PC-3 (cell line): ENCODE measurements around the gene OLFML2A. TPM values are rescaled to one million over a fixed set of nuclear protein-coding genes. Genes with fewer than 3 reads are reported as not detected.
A peak's percentile ranks its signal among the peaks of the same experiment; 100 is the strongest.

Experiments
- ATAC-seq: fragments of 200-7000 bp; cut with Tn5 transposase; 2 replicates; pipeline ENCODE4 v1.9.1; 2020; ENCODE audit warnings: mild to moderate bottlenecking, moderate library complexity
- BruUV-seq: library from RNA; stranded (reverse); fragments of 400-500 nt; replicated peaks from 2 replicates; lab custom pipeline; 2021; lab: Mats Ljungman, UMichigan
- CTCF ChIA-PET: fragments of 300-600 bp; sonication (Branson Sonifier 250); formaldehyde crosslinking; loops from one replicate; lab custom pipeline; 2022; ENCODE audit warnings: antibody characterized with exemption; lab: Charles Lee
- POLR2A ChIA-PET: fragments of 300-600 bp; sonication (Branson Sonifier 250); formaldehyde crosslinking; loops from one replicate; lab custom pipeline; 2022; ENCODE audit warnings: antibody characterized with exemption; ENCODE audit not compliant: unreplicated experiment; lab: Charles Lee
- DNase-seq: peaks from one replicate; pipeline ENCODE4 v3.0.0-alpha.2; 2015
- H2AFZ ChIP-seq: fragments of 300-600 bp; sonication (generic); 2 replicates; pipeline ENCODE4 v1.6.0; 2016; ENCODE audit warnings: antibody characterized with exemption, low read length
- H3F3A ChIP-seq: fragments of 300-600 bp; sonication (generic); one replicate; pipeline ENCODE4 v1.6.0; 2017; ENCODE audit warnings: antibody characterized with exemption, low read length, control low read depth, mild to moderate bottlenecking; ENCODE audit not compliant: unreplicated experiment
- H3K27ac ChIP-seq: fragments of 300-600 bp; sonication (generic); 2 replicates; pipeline ENCODE4 v1.5.1; 2016; ENCODE audit warnings: mild to moderate bottlenecking, low read length
- H3K27me3 ChIP-seq: fragments of 300-600 bp; sonication (generic); 2 replicates; pipeline ENCODE4 v1.6.1; 2016; ENCODE audit warnings: low read length, mixed read lengths
- H3K36me3 ChIP-seq: fragments of 300-600 bp; sonication (generic); 2 replicates; pipeline ENCODE4 v1.6.1; 2016; ENCODE audit warnings: low read depth, mixed run types, low read length, mixed read lengths
- H3K4me1 ChIP-seq: fragments of 300-600 bp; sonication (generic); 2 replicates; pipeline ENCODE4 v1.5.1; 2016; ENCODE audit warnings: low read length; ENCODE audit not compliant: insufficient read depth
- H3K4me2 ChIP-seq: fragments of 300-600 bp; sonication (generic); 2 replicates; pipeline ENCODE4 v1.6.0; 2016; ENCODE audit warnings: low read length
- H3K4me3 ChIP-seq: fragments of 300-600 bp; sonication (generic); 2 replicates; pipeline ENCODE4 v1.5.1; 2016; ENCODE audit warnings: mild to moderate bottlenecking, low read length, mixed read lengths
- H3K79me2 ChIP-seq: fragments of 300-600 bp; sonication (generic); 2 replicates; pipeline ENCODE4 v1.6.1; 2017; ENCODE audit warnings: low read length, mixed read lengths
- H3K9ac ChIP-seq: fragments of 300-600 bp; sonication (generic); 2 replicates; pipeline ENCODE4 v1.6.0; 2016; ENCODE audit warnings: mild to moderate bottlenecking, low read length
- H3K9me2 ChIP-seq: fragments of 300-600 bp; sonication (generic); replicated peaks from 2 replicates; pipeline ENCODE4 v1.6.1; 2016; ENCODE audit warnings: mixed run types, low read length, mixed read lengths
- H3K9me3 ChIP-seq: fragments of 300-600 bp; sonication (generic); 2 replicates; pipeline ENCODE4 v1.6.1; 2016; ENCODE audit warnings: low read length, mixed read lengths
- H4K20me1 ChIP-seq: fragments of 300-600 bp; sonication (generic); 2 replicates; pipeline ENCODE4 v1.6.1; 2016; ENCODE audit warnings: low read length, mixed read lengths
- EZH2 ChIP-seq: fragments of 300-600 bp; sonication (generic); IDR thresholded peaks from one replicate; pipeline ENCODE4 v1.6.1; 2017; ENCODE audit warnings: antibody characterized with exemption, mild to moderate bottlenecking, low read length; ENCODE audit not compliant: unreplicated experiment
- EZH2phosphoT487 ChIP-seq: fragments of 300-600 bp; sonication (generic); IDR thresholded peaks from 2 replicates; pipeline ENCODE4 v1.6.1; 2018; ENCODE audit warnings: mild to moderate bottlenecking, antibody characterized with exemption, low read length, borderline replicate concordance
- intact Hi-C: fragments of 100-400 bp; cut with micrococcal nuclease; formaldehyde crosslinking; loops from 2 replicates; pipeline ENCODE4 v1.9.0; 2023
- total RNA-seq: library from RNA; depleted of rRNA; stranded (reverse); fragments of >200 nt; gene quantifications from 2 replicates; pipeline ENCODE4 v1.2.3, GENCODE V29; 2014
- TF ChIP-seq, protein P1 (sequence below): fragments of 300-600 bp; sonication (generic); conservative IDR thresholded peaks from 2 replicates; pipeline ENCODE4 v1.5.1; 2017; ENCODE audit warnings: antibody characterized with exemption, low read depth, mild to moderate bottlenecking, low read length

Gene OLFML2A
- total RNA-seq, 1 experiment from 2014 or later: 3.4 TPM

- Histone ChIP-seq H4K20me1 (no peaks in the 10 kb centered on the region), H3K9me3 (no peaks in the 10 kb centered on the region), H3K4me1 (peaks cover 34% of the 10 kb centered on the region), H3K27me3 (no peaks in the 10 kb centered on the region), H3K36me3 (no peaks in the 10 kb centered on the region), H3F3A (no peaks in the 10 kb centered on the region), H2AFZ (no peak overlapping the region), H3K79me2 (no peaks in the 10 kb centered on the region), H3K9me2 (no peaks in the 10 kb centered on the region), H3K4me2 (peak overlapping the region; percentile 75; the same call in 1 of the 2 replicates), H3K27ac (peak overlapping the region; percentile 88), H3K9ac (peak overlapping the region; percentile 22; the same call in 1 of the 2 replicates), H3K4me3 (no peak overlapping the region)
- CTCF ChIA-PET: no interaction called here
- ATAC-seq (no peak), DNase-seq (no peak)
- no TSS peak for BruUV-seq
- intact Hi-C loops: loop anchor here (2.0 kb wide), 2 partner anchors 35 to 43 kb away; partner anchors contain the start of gene WDR38
- TF ChIP-seq, protein P1, sequence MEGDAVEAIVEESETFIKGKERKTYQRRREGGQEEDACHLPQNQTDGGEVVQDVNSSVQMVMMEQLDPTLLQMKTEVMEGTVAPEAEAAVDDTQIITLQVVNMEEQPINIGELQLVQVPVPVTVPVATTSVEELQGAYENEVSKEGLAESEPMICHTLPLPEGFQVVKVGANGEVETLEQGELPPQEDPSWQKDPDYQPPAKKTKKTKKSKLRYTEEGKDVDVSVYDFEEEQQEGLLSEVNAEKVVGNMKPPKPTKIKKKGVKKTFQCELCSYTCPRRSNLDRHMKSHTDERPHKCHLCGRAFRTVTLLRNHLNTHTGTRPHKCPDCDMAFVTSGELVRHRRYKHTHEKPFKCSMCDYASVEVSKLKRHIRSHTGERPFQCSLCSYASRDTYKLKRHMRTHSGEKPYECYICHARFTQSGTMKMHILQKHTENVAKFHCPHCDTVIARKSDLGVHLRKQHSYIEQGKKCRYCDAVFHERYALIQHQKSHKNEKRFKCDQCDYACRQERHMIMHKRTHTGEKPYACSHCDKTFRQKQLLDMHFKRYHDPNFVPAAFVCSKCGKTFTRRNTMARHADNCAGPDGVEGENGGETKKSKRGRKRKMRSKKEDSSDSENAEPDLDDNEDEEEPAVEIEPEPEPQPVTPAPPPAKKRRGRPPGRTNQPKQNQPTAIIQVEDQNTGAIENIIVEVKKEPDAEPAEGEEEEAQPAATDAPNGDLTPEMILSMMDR: no peak
- no peak for TF ChIP-seq EZH2phosphoT487
- TF ChIP-seq EZH2: no peak
- POLR2A ChIA-PET: interaction anchor here (0.6 kb wide), 1 partner anchor 13 kb away, joined by 3 read pairs; no protein-coding TSS in a partner anchor
Measured at GRCh38 chr9:124809741-124810500, 33.0 kb downstream of the OLFML2A start.

GRCh38 chr9:124810663-124811355, 33.9 kb downstream of the OLFML2A start:
- no peak for TF ChIP-seq EZH2phosphoT487
- no peak for TF ChIP-seq EZH2
- TF ChIP-seq, protein P1: no peak
- Histone ChIP-seq H3K4me3 (peak overlapping the region; percentile 28; the same call in 1 of the 2 replicates), H3K4me2 (peak overlapping the region; percentile 75), H4K20me1 (no peaks in the 10 kb centered on the region), H3K9me3 (no peaks in the 10 kb centered on the region), H3F3A (no peaks in the 10 kb centered on the region), H3K27ac (peak overlapping the region; percentile 88), H3K27me3 (no peaks in the 10 kb centered on the region), H3K79me2 (no peaks in the 10 kb centered on the region), H3K4me1 (peaks cover 34% of the 10 kb centered on the region), H2AFZ (peak overlapping the region; percentile 73), H3K9ac (peak overlapping the region; percentile 56), H3K9me2 (no peaks in the 10 kb centered on the region), H3K36me3 (no peaks in the 10 kb centered on the region)
- ATAC-seq (peak; percentile 73), DNase-seq (peak; percentile 83)
- BruUV-seq: TSS peak; percentile 54
- ChIA-PET POLR2A (interaction anchor here (0.6 kb wide), 3 partner anchors 14 to 338 kb away, joined by 3 to 4 read pairs (median 4); no protein-coding TSS in a partner anchor), CTCF (no interaction called here)
- intact Hi-C loops: loop anchor here (2.0 kb wide), 2 partner anchors 36 to 42 kb away; partner anchors contain the start of gene WDR38
